H1 (cell line): Measurements from ENCODE around the gene IRS1. TPM values are rescaled to one million over a fixed set of nuclear protein-coding genes. Genes with fewer than 3 reads are reported as not detected.

Experiments used
- CTCF ChIA-PET: fragments of 300-600 bp; sonication (Branson Sonifier 250); formaldehyde crosslinking; loops from one replicate; lab custom pipeline; 2021; ENCODE audit not compliant: partially characterized antibody; lab: Charles Lee
- POLR2A ChIA-PET: fragments of 300-600 bp; sonication (Branson Sonifier 250); formaldehyde crosslinking; loops from one replicate; lab custom pipeline; 2021; ENCODE audit warnings: inconsistent platforms; ENCODE audit not compliant: partially characterized antibody; lab: Charles Lee
- DNase-seq, 2 experiments: peaks; one replicate each; pipeline versions ENCODE4 v3.0.0 to v3.0.0-alpha.2; 2010 to 2022; ENCODE audit warnings: low spot score in 2 of 2, low read depth in 1 of 2, mixed read lengths in 1 of 2
- FAIRE-seq: peaks from 2 replicates; lab custom pipeline; 2011; peaks lifted over from hg19 to GRCh38; lab: Jason Lieb, UNC
- H2AFZ ChIP-seq: 2 replicates; pipeline ENCODE4 v1.8.1; 2012; ENCODE audit warnings: low read length, inconsistent platforms
- H2AK5ac ChIP-seq: 2 replicates; pipeline ENCODE4 v1.6.1; 2013; ENCODE audit warnings: low read depth, low read length
- H2BK120ac ChIP-seq: replicated peaks from 2 replicates; pipeline ENCODE3; 2013; ENCODE audit warnings: low read depth, low read length, inconsistent platforms
- H2BK12ac ChIP-seq: 2 replicates; pipeline ENCODE4 v1.6.1; 2013; ENCODE audit warnings: low read depth, low read length
- H2BK15ac ChIP-seq: 2 replicates; pipeline ENCODE4 v1.6.1; 2013; ENCODE audit warnings: low read length
- H2BK20ac ChIP-seq: 2 replicates; pipeline ENCODE4 v1.6.1; 2013; ENCODE audit warnings: low read length
- H2BK5ac ChIP-seq: 2 replicates; pipeline ENCODE4 v1.6.1; 2013; ENCODE audit warnings: low read depth, low read length
- H3K14ac ChIP-seq: 2 replicates; pipeline ENCODE4 v1.6.1; 2013; ENCODE audit warnings: inconsistent platforms; ENCODE audit not compliant: insufficient read length
- H3K18ac ChIP-seq: 2 replicates; pipeline ENCODE4 v1.6.1; 2013; ENCODE audit warnings: low read length; ENCODE audit errors: extremely low read depth
- H3K23ac ChIP-seq: 2 replicates; pipeline ENCODE4 v1.6.1; 2013; ENCODE audit warnings: inconsistent platforms; ENCODE audit not compliant: insufficient read length
- H3K23me2 ChIP-seq: 2 replicates; pipeline ENCODE4 v1.6.1; 2013; ENCODE audit warnings: low read depth, low read length
- H3K27ac ChIP-seq: 2 replicates; pipeline ENCODE4 v1.6.1; 2011; ENCODE audit warnings: low read depth, low read length, inconsistent platforms
- H3K27me3 ChIP-seq, 4 experiments: replicated peaks in 1 of 4; 1 replicate in 1 of 4; 2 replicates in 3 of 4; pipeline versions ENCODE4 v1.6.1 to v1.8.1; 2011 to 2013; ENCODE audit warnings: low read length in 3 of 4, mild to moderate bottlenecking in 3 of 4, inconsistent platforms in 2 of 4, mixed read lengths in 2 of 4, moderate library complexity in 1 of 4; ENCODE audit not compliant: control insufficient read depth in 3 of 4, insufficient read depth in 3 of 4; ENCODE audit errors: extremely low read depth in 1 of 4
- H3K36me3 ChIP-seq, 4 experiments: 2 replicates each; pipeline versions ENCODE4 v1.6.1 to v1.8.1; 2011 to 2013; ENCODE audit warnings: mild to moderate bottlenecking in 4 of 4, low read length in 3 of 4, moderate library complexity in 2 of 4, control low read depth in 1 of 4, inconsistent platforms in 1 of 4; ENCODE audit not compliant: insufficient read depth in 4 of 4, control insufficient read depth in 2 of 4
- H3K4ac ChIP-seq: replicated peaks from 2 replicates; pipeline ENCODE3; 2013; ENCODE audit warnings: low read length, low read depth, mixed read lengths, inconsistent platforms; ENCODE audit not compliant: insufficient read length
- H3K4me1 ChIP-seq, 4 experiments: replicated peaks in 1 of 4; 1 replicate in 1 of 4; 2 replicates in 3 of 4; pipeline versions ENCODE4 v1.6.1 to v1.8.1; 2011 to 2013; ENCODE audit warnings: low read length in 3 of 4, inconsistent platforms in 2 of 4, mixed read lengths in 1 of 4; ENCODE audit not compliant: insufficient read depth in 4 of 4, control insufficient read depth in 3 of 4
- H3K4me2 ChIP-seq, 2 experiments: 2 replicates each; pipeline versions ENCODE4 v1.6.1 to v1.8.1; 2011 to 2013; ENCODE audit warnings: low read depth in 2 of 2, low read length in 2 of 2, control low read depth in 1 of 2, inconsistent platforms in 1 of 2, mild to moderate bottlenecking in 1 of 2; ENCODE audit not compliant: insufficient read depth in 1 of 2
- H3K4me3 ChIP-seq, 4 experiments: fragments of 200-600, 300-600 bp in 1 of 4; sonication (generic), shearing (Covaris generic), sonication (Bioruptor Twin) in 1 of 4; 2 replicates each; pipeline versions ENCODE4 v1.5.1 to v1.8.1; 2011 to 2016; ENCODE audit warnings: low read length in 4 of 4, low read depth in 3 of 4, control low read depth in 2 of 4, inconsistent platforms in 2 of 4, mild to moderate bottlenecking in 2 of 4, mixed read lengths in 1 of 4, moderate library complexity in 1 of 4; ENCODE audit not compliant: insufficient read depth in 2 of 4; ENCODE audit errors: extremely low read depth in 1 of 4
- H3K56ac ChIP-seq: replicated peaks from 2 replicates; pipeline ENCODE3; 2013; ENCODE audit warnings: low read depth, mild to moderate bottlenecking, mixed read lengths, low read length, inconsistent platforms; ENCODE audit not compliant: insufficient read length
- H3K79me1 ChIP-seq: 2 replicates; pipeline ENCODE4 v1.6.1; 2013; ENCODE audit warnings: low read depth, low read length, control low read depth
- H3K79me2 ChIP-seq, 2 experiments: 2 replicates each; pipeline versions ENCODE4 v1.6.1 to v1.8.1; 2012 to 2013; ENCODE audit warnings: low read length in 2 of 2, mild to moderate bottlenecking in 2 of 2, inconsistent platforms in 1 of 2; ENCODE audit not compliant: insufficient read depth in 2 of 2, control insufficient read depth in 1 of 2
- H3K9ac ChIP-seq, 4 experiments: replicated peaks in 1 of 4; 1 replicate in 1 of 4; 2 replicates in 3 of 4; pipeline versions ENCODE4 v1.6.1 to v1.8.1; 2011 to 2013; ENCODE audit warnings: low read depth in 3 of 4, low read length in 3 of 4, control low read depth in 2 of 4, mild to moderate bottlenecking in 2 of 4, moderate library complexity in 2 of 4, inconsistent platforms in 1 of 4; ENCODE audit errors: extremely low read depth in 1 of 4
- H3K9me3 ChIP-seq, 2 experiments: 2 replicates each; pipeline versions ENCODE4 v1.6.1 to v1.8.1; 2012 to 2013; ENCODE audit warnings: mild to moderate bottlenecking in 2 of 2, moderate library complexity in 2 of 2, control low read depth in 1 of 2, inconsistent platforms in 1 of 2, low read depth in 1 of 2, low read length in 1 of 2, mixed read lengths in 1 of 2; ENCODE audit not compliant: insufficient read depth in 2 of 2
- H4K20me1 ChIP-seq, 2 experiments: replicated peaks in 1 of 2; 2 replicates each; pipeline versions ENCODE3 to v1.8.1; 2011 to 2013; ENCODE audit warnings: inconsistent platforms in 2 of 2, low read length in 2 of 2, mild to moderate bottlenecking in 1 of 2; ENCODE audit not compliant: insufficient read depth in 2 of 2, control insufficient read depth in 1 of 2
- H4K5ac ChIP-seq: 2 replicates; pipeline ENCODE4 v1.6.1; 2013; ENCODE audit warnings: low read length, low read depth, mixed read lengths, inconsistent platforms; ENCODE audit not compliant: insufficient read length
- H4K8ac ChIP-seq: 2 replicates; pipeline ENCODE4 v1.8.0; 2013; ENCODE audit warnings: mild to moderate bottlenecking, moderate library complexity, low read length, inconsistent platforms; ENCODE audit not compliant: insufficient read depth; ENCODE audit errors: extremely low read depth
- H4K91ac ChIP-seq: replicated peaks from 2 replicates; pipeline ENCODE3; 2013; ENCODE audit warnings: low read length, mixed read lengths, inconsistent platforms; ENCODE audit not compliant: insufficient read length
- POLR2AphosphoS5 ChIP-seq: IDR thresholded peaks from 2 replicates; pipeline ENCODE4 v1.6.1; 2011; ENCODE audit warnings: low read depth, low read length
- RBBP5 ChIP-seq: IDR thresholded peaks from 2 replicates; pipeline ENCODE4 v1.7.1; 2012; ENCODE audit warnings: low read depth, mild to moderate bottlenecking, inconsistent platforms, low read length, moderate library complexity, borderline replicate concordance
- SAP30 ChIP-seq: fragments of 300-600 bp; sonication (generic); IDR thresholded peaks from 2 replicates; pipeline ENCODE4 v1.7.1; 2012; ENCODE audit warnings: low read length, moderate library complexity, mild to moderate bottlenecking, inconsistent platforms; ENCODE audit not compliant: insufficient read depth, insufficient replicate concordance
- WGBS, 2 experiments: shearing (Covaris generic) in 1 of 2; methylation state at CpG; one replicate each; pipeline versions ENCODE4 v1.1.6 to v1.1.7; 2013 to 2015; ENCODE audit warnings: low lambda C conversion rate in 2 of 2, mixed read lengths in 2 of 2, inconsistent platforms in 1 of 2, low coverage in 1 of 2, missing lambda C conversion rate in 1 of 2; ENCODE audit not compliant: insufficient replicate concordance in 2 of 2, insufficient coverage in 1 of 2, insufficient read length in 1 of 2; ENCODE audit errors: extremely low coverage in 1 of 2, missing lambda C conversion rate in 1 of 2; 5-methylcytosine and 5-hydroxymethylcytosine counted together
- polyA plus RNA-seq, 7 experiments: library from polyadenylated mRNA; depleted of rRNA in 3 of 7; stranded (reverse) in 5 of 7; unstranded in 2 of 7; fragments of >200 nt in 5 of 7; fragments of 200-250 nt in 2 of 7; gene quantifications; 1 replicate in 5 of 7; 2 replicates in 1 of 7; 4 replicates in 1 of 7; pipeline versions ENCODE4 v1.2.1 to v1.2.3, GENCODE V29; 2011 to 2013; ENCODE audit warnings: missing spikeins in 2 of 7, mixed read lengths in 2 of 7
- total RNA-seq: library from RNA; stranded (reverse); fragmentation: NEBNext Ultra II Directional; extraction: Animal tissue kit (Norgen Biotek cat#: 25700); gene quantifications from 2 replicates; pipeline ENCODE4 v1.2.1, GENCODE V29; 2021
- TF ChIP-seq, protein P1 (sequence below): IDR thresholded peaks from 2 replicates; pipeline ENCODE4 v1.6.1; 2012; ENCODE audit warnings: low read length, inconsistent platforms

Gene IRS1
- total and polyA plus RNA-seq, 2 of the 8 experiments (the other 6 are each of a cell fraction or from before 2014, with no cell fraction given) = 9.1 to 26.9 TPM

- TF ChIP-seq RBBP5 (no peak), SAP30 (no peak), POLR2AphosphoS5 (no peak)
- TF ChIP-seq, protein P1, sequence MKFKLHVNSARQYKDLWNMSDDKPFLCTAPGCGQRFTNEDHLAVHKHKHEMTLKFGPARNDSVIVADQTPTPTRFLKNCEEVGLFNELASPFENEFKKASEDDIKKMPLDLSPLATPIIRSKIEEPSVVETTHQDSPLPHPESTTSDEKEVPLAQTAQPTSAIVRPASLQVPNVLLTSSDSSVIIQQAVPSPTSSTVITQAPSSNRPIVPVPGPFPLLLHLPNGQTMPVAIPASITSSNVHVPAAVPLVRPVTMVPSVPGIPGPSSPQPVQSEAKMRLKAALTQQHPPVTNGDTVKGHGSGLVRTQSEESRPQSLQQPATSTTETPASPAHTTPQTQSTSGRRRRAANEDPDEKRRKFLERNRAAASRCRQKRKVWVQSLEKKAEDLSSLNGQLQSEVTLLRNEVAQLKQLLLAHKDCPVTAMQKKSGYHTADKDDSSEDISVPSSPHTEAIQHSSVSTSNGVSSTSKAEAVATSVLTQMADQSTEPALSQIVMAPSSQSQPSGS = no peak
- H4K20me1 ChIP-seq = no peaks in the 10 kb centered on the region
- no peak overlapping the region for H3K27ac ChIP-seq
- no peak overlapping the region for H2BK12ac ChIP-seq
- POLR2A ChIA-PET = interaction anchor here (0.7 to 1.1 kb wide), 2 partner anchors 384 to 518 kb away, joined by 3 read pairs; no protein-coding TSS in a partner anchor
- no peak overlapping the region for H2AFZ ChIP-seq
- H3K23ac ChIP-seq = no peak overlapping the region
- H3K56ac ChIP-seq = no peak overlapping the region
- no peak overlapping the region for H3K18ac ChIP-seq
- peaks cover 0 to 6% (median 0%) of the 10 kb centered on the region in 4 experiments; a peak in 3 of 7 replicates for H3K27me3 ChIP-seq
- CTCF ChIA-PET = interaction anchor here (0.8 to 1.2 kb wide), 3 partner anchors 11 to 155 kb away, joined by 3 read pairs; no protein-coding TSS in a partner anchor
- no peak overlapping the region for H2BK20ac ChIP-seq
- H3K14ac ChIP-seq = no peak overlapping the region
- H3K4me1 ChIP-seq = peaks cover 0 to 5% (median 1%) of the 10 kb centered on the region in 4 experiments; a peak in 5 of 7 replicates
- H2BK5ac ChIP-seq = no peak overlapping the region
- H2BK15ac ChIP-seq = no peak overlapping the region
- peaks cover 0 to 7% of the 10 kb centered on the region in 2 experiments; a peak in 2 of 4 replicates for H3K79me2 ChIP-seq
- H4K91ac ChIP-seq = no peak overlapping the region
- H4K5ac ChIP-seq = no peak overlapping the region
- H4K8ac ChIP-seq = no peak overlapping the region
- FAIRE-seq (no peak), DNase-seq (no peak)
- no peaks in the 10 kb centered on the region for H3K79me1 ChIP-seq
- no peak overlapping the region for H2BK120ac ChIP-seq
- H3K9ac ChIP-seq = no peak overlapping the region
- H3K4ac ChIP-seq = no peak overlapping the region
- WGBS, 2 experiments = 89% methylated on average over 12 of the region's 12 CpGs; no CpG with 5 or more reads in 1 of the 2 experiments
- H3K4me3 ChIP-seq = no peak overlapping the region
- no peaks in the 10 kb centered on the region for H3K9me3 ChIP-seq
- peaks cover 0 to 8% (median 0%) of the 10 kb centered on the region in 4 experiments; a peak in 1 of 8 replicates for H3K36me3 ChIP-seq
- peaks cover 6% of the 10 kb centered on the region; the same call in 1 of the 2 replicates for H3K23me2 ChIP-seq
- no peak overlapping the region for H3K4me2 ChIP-seq
- no peak overlapping the region for H2AK5ac ChIP-seq
These were observed 38.4 kb upstream of the IRS1 start for GRCh38 chr2:226837787-226838603.
